Keratinocyte (primary cell): ENCODE results near the gene QSOX2. TPM values are rescaled to one million over a fixed set of nuclear protein-coding genes. Genes with fewer than 3 reads are reported as not detected.
A peak's percentile ranks its signal among the peaks of the same experiment; 100 is the strongest.

Experiments
- DNase-seq: peaks from one replicate; pipeline ENCODE4 v3.0.0-alpha.2; 2011; ENCODE audit warnings: low read depth, missing footprints, low spot score
- FAIRE-seq: peaks from 2 replicates; lab custom pipeline; 2011; peaks lifted over from hg19 to GRCh38; lab: Jason Lieb, UNC
- H2AFZ ChIP-seq: 2 replicates; pipeline ENCODE4 v1.6.0; 2012; ENCODE audit warnings: low read length, control low read depth, inconsistent platforms; ENCODE audit not compliant: control insufficient read depth
- H3K27ac ChIP-seq: 2 replicates; pipeline ENCODE4 v1.5.1; 2011; ENCODE audit warnings: low read length; ENCODE audit not compliant: control insufficient read depth, insufficient read depth
- H3K27me3 ChIP-seq: 3 replicates; pipeline ENCODE4 v1.6.0; 2011; ENCODE audit warnings: low read length; ENCODE audit not compliant: control insufficient read depth, insufficient read depth; ENCODE audit errors: extremely low read depth
- H3K36me3 ChIP-seq, 2 experiments: 2 replicates in 1 of 2; 3 replicates in 1 of 2; pipeline ENCODE4 v1.5.1; 2011; ENCODE audit warnings: low read length in 2 of 2, mild to moderate bottlenecking in 1 of 2; ENCODE audit not compliant: control insufficient read depth in 2 of 2, insufficient read depth in 2 of 2; ENCODE audit errors: extremely low read depth in 1 of 2
- H3K4me1 ChIP-seq: 3 replicates; pipeline ENCODE4 v1.5.1; 2011; ENCODE audit warnings: low read length; ENCODE audit not compliant: control insufficient read depth, insufficient read depth; ENCODE audit errors: extremely low read depth
- H3K4me2 ChIP-seq: 3 replicates; pipeline ENCODE4 v1.6.0; 2011; ENCODE audit warnings: low read depth, low read length; ENCODE audit not compliant: control insufficient read depth, insufficient read depth; ENCODE audit errors: extremely low read depth
- H3K4me3 ChIP-seq, 3 experiments: fragments of 200-600 bp in 1 of 3; sonication (generic) in 1 of 3; 2 replicates in 2 of 3; 3 replicates in 1 of 3; pipeline ENCODE4 v1.5.1; 2011 to 2016; ENCODE audit warnings: low read length in 3 of 3, mild to moderate bottlenecking in 3 of 3, control low read depth in 2 of 3, inconsistent platforms in 1 of 3, low read depth in 1 of 3, mixed read lengths in 1 of 3, mixed run types in 1 of 3, moderate library complexity in 1 of 3; ENCODE audit not compliant: control insufficient read depth in 2 of 3, insufficient read depth in 2 of 3; ENCODE audit errors: extremely low read depth in 1 of 3
- H3K79me2 ChIP-seq: 2 replicates; pipeline ENCODE4 v1.6.0; 2012; ENCODE audit warnings: low read length; ENCODE audit not compliant: control insufficient read depth, insufficient read depth
- H3K9ac ChIP-seq: 3 replicates; pipeline ENCODE4 v1.6.0; 2011; ENCODE audit warnings: low read length; ENCODE audit not compliant: control insufficient read depth, insufficient read depth; ENCODE audit errors: extremely low read depth
- H3K9me1 ChIP-seq: 3 replicates; pipeline ENCODE4 v1.6.0; 2011; ENCODE audit warnings: low read length; ENCODE audit not compliant: control insufficient read depth, insufficient read depth; ENCODE audit errors: extremely low read depth
- H3K9me3 ChIP-seq: 2 replicates; pipeline ENCODE4 v1.5.1; 2012; ENCODE audit warnings: low read depth, low read length; ENCODE audit not compliant: control insufficient read depth
- H4K20me1 ChIP-seq: 3 replicates; pipeline ENCODE4 v1.6.0; 2011; ENCODE audit warnings: low read length; ENCODE audit not compliant: control insufficient read depth, insufficient read depth; ENCODE audit errors: extremely low read depth
- EZH2 ChIP-seq: IDR thresholded peaks from one replicate; pipeline ENCODE4 v1.6.1; 2012; ENCODE audit warnings: inconsistent platforms, mild to moderate bottlenecking, low read length, moderate library complexity
- dilution Hi-C: fragments of 300-500 bp; cut with MboI; formaldehyde crosslinking; loops from one replicate; pipeline ENCODE4 v1.7.0; 2020; ENCODE audit warnings: low sequenced_read_pairs; ENCODE audit not compliant: extremely low pct_ligation_motif_present
- polyA plus RNA-seq, 5 experiments: library from polyadenylated mRNA; depleted of rRNA in 3 of 5; stranded (reverse) in 3 of 5; stranded (forward) in 1 of 5; unstranded in 1 of 5; fragments of >200 nt; gene quantifications; 1 replicate in 1 of 5; 2 replicates in 3 of 5; 3 replicates in 1 of 5; pipeline versions ENCODE4 v1.2.1 to v1.2.3, GENCODE V29; 2011 to 2012; ENCODE audit warnings: missing spikeins in 2 of 5, low read depth in 1 of 5, low replicate concordance in 1 of 5
- TF ChIP-seq, protein P1 (sequence below), 3 experiments: IDR thresholded peaks in 1 of 3; conservative IDR thresholded peaks in 1 of 3; optimal IDR thresholded peaks in 1 of 3; 2 replicates in 2 of 3; 3 replicates in 1 of 3; pipeline versions ENCODE3 to v1.5.1; 2011; ENCODE audit warnings: low read length in 3 of 3, mild to moderate bottlenecking in 3 of 3, moderate library complexity in 2 of 3, control low read depth in 1 of 3, inconsistent platforms in 1 of 3; ENCODE audit not compliant: insufficient read depth in 2 of 3; ENCODE audit errors: extremely low read depth in 1 of 3

QSOX2 gene
- polyA plus RNA-seq, 1 donor (not counting 4 experiments of a cell fraction or from before 2014, with no cell fraction given): 11.9 TPM

DNA sequence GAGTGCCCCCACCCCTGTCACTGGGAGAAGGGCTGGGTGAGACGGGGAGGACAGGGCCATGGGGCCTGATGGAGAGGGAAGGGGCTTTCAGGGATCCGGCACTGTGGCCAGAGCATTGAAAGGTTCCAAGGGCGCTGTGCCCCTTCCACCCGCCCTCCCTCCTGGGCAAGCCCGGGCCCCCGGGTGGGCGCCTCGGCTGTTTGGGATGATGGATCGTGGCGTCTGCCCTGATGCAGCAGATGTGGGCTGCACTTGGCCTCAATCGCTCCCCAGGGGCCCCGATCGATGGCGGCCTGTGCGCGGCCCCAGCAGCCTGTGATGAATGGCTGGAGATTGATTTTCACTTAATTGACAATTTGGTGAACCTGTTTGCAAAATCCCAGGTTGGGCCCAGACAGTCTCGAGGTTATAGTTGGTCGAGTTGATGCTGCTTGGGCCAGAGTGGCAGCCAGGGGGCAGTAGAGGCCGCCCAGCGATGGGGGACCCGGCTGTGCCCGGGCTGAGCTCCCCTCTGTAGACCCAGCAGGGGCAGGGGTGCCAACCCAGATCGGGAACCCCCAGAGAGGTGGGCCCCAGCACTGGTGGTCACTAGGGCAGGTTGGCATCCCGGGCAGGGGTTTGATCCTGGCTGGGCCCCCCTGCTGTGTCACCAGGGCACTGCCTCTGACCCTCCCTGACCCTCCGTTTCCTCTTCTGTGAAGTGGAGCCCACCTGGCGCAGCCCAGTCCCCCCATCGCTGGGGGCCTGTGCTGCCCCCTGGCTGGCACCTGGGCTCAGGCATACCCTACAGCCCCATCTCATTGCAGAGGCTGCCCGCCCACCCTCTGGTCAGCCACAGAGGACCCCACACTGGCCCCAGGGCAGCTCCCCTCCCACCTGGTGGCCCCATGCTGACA lies 75.4 kb downstream of the QSOX2 start:
- FAIRE-seq (no peak), DNase-seq (no peak)
- dilution Hi-C loops: no loop called here
- H3K4me1 ChIP-seq: no peaks in the 10 kb centered on the region
- H3K27me3 ChIP-seq: peaks cover 16% of the 10 kb centered on the region
- no peaks in the 10 kb centered on the region for H3K79me2 ChIP-seq
- H2AFZ ChIP-seq: no peak overlapping the region
- no peak overlapping the region for H3K4me3 ChIP-seq
- no peak for TF ChIP-seq EZH2
- TF ChIP-seq, protein P1, sequence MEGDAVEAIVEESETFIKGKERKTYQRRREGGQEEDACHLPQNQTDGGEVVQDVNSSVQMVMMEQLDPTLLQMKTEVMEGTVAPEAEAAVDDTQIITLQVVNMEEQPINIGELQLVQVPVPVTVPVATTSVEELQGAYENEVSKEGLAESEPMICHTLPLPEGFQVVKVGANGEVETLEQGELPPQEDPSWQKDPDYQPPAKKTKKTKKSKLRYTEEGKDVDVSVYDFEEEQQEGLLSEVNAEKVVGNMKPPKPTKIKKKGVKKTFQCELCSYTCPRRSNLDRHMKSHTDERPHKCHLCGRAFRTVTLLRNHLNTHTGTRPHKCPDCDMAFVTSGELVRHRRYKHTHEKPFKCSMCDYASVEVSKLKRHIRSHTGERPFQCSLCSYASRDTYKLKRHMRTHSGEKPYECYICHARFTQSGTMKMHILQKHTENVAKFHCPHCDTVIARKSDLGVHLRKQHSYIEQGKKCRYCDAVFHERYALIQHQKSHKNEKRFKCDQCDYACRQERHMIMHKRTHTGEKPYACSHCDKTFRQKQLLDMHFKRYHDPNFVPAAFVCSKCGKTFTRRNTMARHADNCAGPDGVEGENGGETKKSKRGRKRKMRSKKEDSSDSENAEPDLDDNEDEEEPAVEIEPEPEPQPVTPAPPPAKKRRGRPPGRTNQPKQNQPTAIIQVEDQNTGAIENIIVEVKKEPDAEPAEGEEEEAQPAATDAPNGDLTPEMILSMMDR (optimal IDR thresholded peaks at IDR 0.05 in 1 of 3, IDR thresholded peaks at IDR 0.05 in 1 of 3, conservative IDR thresholded peaks at IDR 0.05 in 1 of 3; ENCODE audit: extremely low read depth in 1 of 3, insufficient read depth in 2 of 3, low read length in 3 of 3): peak; percentile 66 to 91 (median 91)
- H4K20me1 ChIP-seq: no peaks in the 10 kb centered on the region
- no peaks in the 10 kb centered on the region for H3K9me1 ChIP-seq
- no peaks in the 10 kb centered on the region for H3K9me3 ChIP-seq
- H3K36me3 ChIP-seq: no peaks in the 10 kb centered on the region
- H3K4me2 ChIP-seq: no peak overlapping the region
- H3K27ac ChIP-seq: no peak overlapping the region
- H3K9ac ChIP-seq: no peak overlapping the region

DNA sequence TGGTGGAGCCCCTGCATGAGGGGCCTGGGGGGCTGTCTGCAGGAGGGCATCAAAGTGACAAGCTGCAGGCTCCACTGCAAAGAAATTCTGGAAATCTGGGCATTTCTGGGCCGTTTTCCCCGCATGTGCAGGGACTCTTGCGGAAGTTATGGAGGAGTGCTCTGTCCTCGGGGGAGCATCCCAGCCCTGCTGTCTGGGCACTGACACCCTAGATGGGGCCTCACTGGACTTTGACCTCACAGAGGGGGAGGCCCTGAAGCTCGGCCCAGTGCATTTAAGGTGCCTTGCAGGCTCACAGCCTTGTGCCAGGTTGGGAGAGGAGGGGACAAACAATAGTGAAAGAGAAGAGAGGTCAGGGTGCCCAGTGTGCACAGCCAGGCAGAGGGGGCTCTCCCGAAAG lies 76.1 kb downstream of the QSOX2 start:
- DNase-seq: no peak
- Histone ChIP-seq H3K9me3 (no peaks in the 10 kb centered on the region), H3K4me3 (no peak overlapping the region), H3K4me1 (no peaks in the 10 kb centered on the region), H3K27ac (no peak overlapping the region), H3K9ac (no peak overlapping the region), H4K20me1 (no peaks in the 10 kb centered on the region), H3K27me3 (peaks cover 15% of the 10 kb centered on the region), H3K9me1 (no peaks in the 10 kb centered on the region), H3K4me2 (no peak overlapping the region), H2AFZ (no peak overlapping the region), H3K79me2 (no peaks in the 10 kb centered on the region), H3K36me3 (no peaks in the 10 kb centered on the region)
- TF ChIP-seq, protein P1 (optimal IDR thresholded peaks at IDR 0.05 in 1 of 3, IDR thresholded peaks at IDR 0.05 in 1 of 3, conservative IDR thresholded peaks at IDR 0.05 in 1 of 3; ENCODE audit: extremely low read depth in 1 of 3, insufficient read depth in 2 of 3, low read length in 3 of 3): no peak
- TF ChIP-seq EZH2: no peak
- dilution Hi-C loops: no loop called here
- no peak for FAIRE-seq
